ENCODE results near the gene TBC1D9. TPM values are rescaled to one million over a fixed set of nuclear protein-coding genes. Genes with fewer than 3 reads are reported as not detected.
"Not testable (repeated sequence)": the region's sequence is repeated elsewhere in the genome, so short reads cannot be mapped to it uniquely, and the experiment has no call there.

TBC1D9 gene
- total RNA-seq, 1 donor from 2014 or later, result 22.4 TPM

DNA sequence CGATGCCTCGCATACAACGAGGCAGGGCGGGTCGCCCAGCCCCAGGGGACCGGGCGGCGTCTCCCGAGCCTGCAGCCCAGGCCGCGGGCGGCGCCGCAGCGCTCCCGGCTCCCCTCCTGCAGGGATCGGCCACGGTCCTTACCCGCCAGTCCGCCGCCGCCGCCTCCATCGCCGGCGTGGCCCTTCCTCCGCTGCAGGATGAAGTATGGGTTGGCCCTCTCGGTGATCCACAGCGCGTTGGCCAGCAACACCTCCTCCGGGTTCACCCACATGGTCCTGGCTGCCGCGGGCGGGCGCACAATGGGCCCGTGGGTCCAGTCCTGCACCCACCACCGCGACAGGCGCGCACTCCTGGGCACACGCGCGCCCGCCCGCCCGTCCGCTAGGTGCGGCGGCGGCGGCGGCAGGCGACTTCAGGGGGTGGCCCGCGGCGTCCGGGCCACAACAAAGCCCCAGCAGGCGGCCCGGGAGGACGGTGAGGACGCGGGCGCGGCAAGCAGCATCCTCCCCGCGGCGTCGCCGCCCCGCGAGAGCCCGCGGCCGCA lies 339 bp downstream of the TBC1D9 start:
- H3K4me3 ChIP-seq (ENCODE audit: low read length in 3 of 3), result peak overlapping the region; percentile 72 to 83 (median 80)
- no peaks in the 10 kb centered on the region for H3K9me3 ChIP-seq (ENCODE audit: control insufficient read depth in 3 of 3, low read length in 3 of 3)
- H3K27me3 ChIP-seq (ENCODE audit: control insufficient read depth in 3 of 3, insufficient read depth in 3 of 3, low read length in 3 of 3), result peaks cover 0 to 27% (median 4%) of the 10 kb centered on the region in 3 donors
- H3K36me3 ChIP-seq (ENCODE audit: control insufficient read depth in 3 of 3, insufficient read depth in 3 of 3, low read length in 3 of 3), result no peaks in the 10 kb centered on the region
- peak overlapping the region; percentile 77 to 82 (median 79) for H3K9ac ChIP-seq (ENCODE audit: low read depth in 1 of 3, low read length in 3 of 3)
- H3K27ac ChIP-seq (ENCODE audit: low read depth, low read length), result peak overlapping the region; percentile 90
- peaks cover 5 to 16% (median 7%) of the 10 kb centered on the region in 3 donors for H3K4me1 ChIP-seq (ENCODE audit: control insufficient read depth in 3 of 3, insufficient read depth in 3 of 3, low read length in 3 of 3)

DNA sequence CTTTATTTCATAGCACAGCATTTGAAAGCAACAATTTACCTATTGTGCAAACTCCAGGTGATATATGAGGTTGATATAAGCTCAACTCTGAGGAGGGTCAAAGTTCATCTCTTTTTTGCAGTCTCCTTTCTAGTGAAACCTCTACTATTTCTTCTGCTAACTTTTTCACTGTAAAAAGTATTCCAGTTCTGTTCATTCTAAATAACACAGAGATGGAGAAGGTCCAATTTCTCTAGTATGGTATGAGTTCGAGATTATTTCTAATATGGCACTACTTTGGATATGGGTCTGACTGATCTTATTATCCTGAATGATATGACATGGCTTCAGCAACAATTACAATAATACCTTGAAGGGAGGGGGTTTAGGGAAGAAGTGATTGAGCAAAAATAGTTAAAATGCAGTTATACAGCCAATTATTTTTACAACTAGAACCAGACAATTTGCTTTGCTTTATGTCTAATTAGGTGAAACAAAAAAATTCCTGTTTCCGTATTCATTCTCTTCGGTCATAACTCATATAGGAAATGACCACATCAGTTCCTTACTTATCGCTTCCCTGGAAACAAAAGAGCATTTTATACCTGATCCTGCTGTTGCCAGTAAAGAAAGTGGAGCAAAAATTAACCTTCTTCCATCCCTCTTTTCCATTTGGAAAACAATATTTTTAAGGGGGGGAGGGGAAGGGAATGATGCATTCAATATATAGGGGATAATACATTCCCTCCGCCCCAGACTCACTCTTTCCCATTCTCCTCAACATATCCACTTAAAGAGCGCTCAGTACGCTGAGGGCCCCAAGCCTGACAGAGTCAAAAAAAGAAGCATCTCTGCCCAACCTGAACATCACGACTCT lies 1.0 kb downstream of the TBC1D9 start:
- Histone ChIP-seq H3K4me1 (ENCODE audit: control insufficient read depth in 3 of 3, insufficient read depth in 3 of 3, low read length in 3 of 3) (peaks cover 5 to 16% (median 7%) of the 10 kb centered on the region in 3 donors), H3K4me3 (ENCODE audit: low read length in 3 of 3) (peak overlapping the region; percentile 71 to 83 (median 80)), H3K27ac (ENCODE audit: low read depth, low read length) (peak overlapping the region; percentile 90), H3K36me3 (ENCODE audit: control insufficient read depth in 3 of 3, insufficient read depth in 3 of 3, low read length in 3 of 3) (no peaks in the 10 kb centered on the region), H3K9me3 (ENCODE audit: control insufficient read depth in 3 of 3, low read length in 3 of 3) (no peaks in the 10 kb centered on the region), H3K9ac (ENCODE audit: low read depth in 1 of 3, low read length in 3 of 3) (peak overlapping the region; percentile 67 to 82 (median 79)), H3K27me3 (ENCODE audit: control insufficient read depth in 3 of 3, insufficient read depth in 3 of 3, low read length in 3 of 3) (peaks cover 0 to 27% (median 4%) of the 10 kb centered on the region in 3 donors)

- H3K27me3 ChIP-seq (ENCODE audit: control insufficient read depth in 3 of 3, insufficient read depth in 3 of 3, low read length in 3 of 3), result peaks cover 0 to 27% (median 4%) of the 10 kb centered on the region in 3 donors
- no peak overlapping the region for H3K9ac ChIP-seq (ENCODE audit: low read depth in 1 of 3, low read length in 3 of 3)
- H3K27ac ChIP-seq (ENCODE audit: low read depth, low read length), result no peak overlapping the region
- H3K4me3 ChIP-seq (ENCODE audit: low read length in 3 of 3), result no peak overlapping the region
- peaks cover 0 to 2% (median 0%) of the 10 kb centered on the region in 3 donors for H3K9me3 ChIP-seq (ENCODE audit: control insufficient read depth in 3 of 3, low read length in 3 of 3)
- peaks cover 5 to 16% (median 7%) of the 10 kb centered on the region in 3 donors for H3K4me1 ChIP-seq (ENCODE audit: control insufficient read depth in 3 of 3, insufficient read depth in 3 of 3, low read length in 3 of 3)
- no peaks in the 10 kb centered on the region for H3K36me3 ChIP-seq (ENCODE audit: control insufficient read depth in 3 of 3, insufficient read depth in 3 of 3, low read length in 3 of 3)
Observed at GRCh38 chr4:140753329-140753728, 2.9 kb downstream of the TBC1D9 start.

GRCh38 chr4:140752291-140753068 lies 3.7 kb downstream of the TBC1D9 start:
- H3K9me3 ChIP-seq (ENCODE audit: control insufficient read depth in 3 of 3, low read length in 3 of 3), result peaks cover 0 to 4% (median 0%) of the 10 kb centered on the region in 3 donors
- no peak overlapping the region for H3K9ac ChIP-seq (ENCODE audit: low read depth in 1 of 3, low read length in 3 of 3)
- H3K27me3 ChIP-seq (ENCODE audit: control insufficient read depth in 3 of 3, insufficient read depth in 3 of 3, low read length in 3 of 3), result peaks cover 0 to 27% (median 4%) of the 10 kb centered on the region in 3 donors
- H3K4me3 ChIP-seq (ENCODE audit: low read length in 3 of 3), result no peak overlapping the region
- H3K27ac ChIP-seq (ENCODE audit: low read depth, low read length), result no peak overlapping the region
- H3K36me3 ChIP-seq (ENCODE audit: control insufficient read depth in 3 of 3, insufficient read depth in 3 of 3, low read length in 3 of 3), result no peaks in the 10 kb centered on the region
- H3K4me1 ChIP-seq (ENCODE audit: control insufficient read depth in 3 of 3, insufficient read depth in 3 of 3, low read length in 3 of 3), result peaks cover 5 to 16% (median 7%) of the 10 kb centered on the region in 3 donors

- Histone ChIP-seq H3K9me3 (ENCODE audit: control insufficient read depth in 3 of 3, low read length in 3 of 3) (peaks cover 0 to 4% (median 0%) of the 10 kb centered on the region in 3 donors), H3K36me3 (ENCODE audit: control insufficient read depth in 3 of 3, insufficient read depth in 3 of 3, low read length in 3 of 3) (no peaks in the 10 kb centered on the region), H3K9ac (ENCODE audit: low read depth in 1 of 3, low read length in 3 of 3) (no peak overlapping the region), H3K27ac (ENCODE audit: low read depth, low read length) (no peak overlapping the region), H3K4me3 (ENCODE audit: low read length in 3 of 3) (no peak overlapping the region), H3K4me1 (ENCODE audit: control insufficient read depth in 3 of 3, insufficient read depth in 3 of 3, low read length in 3 of 3) (peaks cover 0 to 2% (median under 1%) of the 10 kb centered on the region in 3 donors), H3K27me3 (ENCODE audit: control insufficient read depth in 3 of 3, insufficient read depth in 3 of 3, low read length in 3 of 3) (peaks cover 0 to 19% (median 4%) of the 10 kb centered on the region in 3 donors)
Observed at GRCh38 chr4:140750470-140750869, 5.7 kb downstream of the TBC1D9 start.

- peaks cover 0 to 6% (median 0%) of the 10 kb centered on the region in 3 donors for H3K27me3 ChIP-seq (ENCODE audit: control insufficient read depth in 3 of 3, insufficient read depth in 3 of 3, low read length in 3 of 3)
- H3K36me3 ChIP-seq (ENCODE audit: control insufficient read depth in 3 of 3, insufficient read depth in 3 of 3, low read length in 3 of 3), result no peaks in the 10 kb centered on the region
- H3K4me3 ChIP-seq (ENCODE audit: low read length in 3 of 3), result no peak overlapping the region
- peaks cover 0 to 4% (median 0%) of the 10 kb centered on the region in 3 donors for H3K9me3 ChIP-seq (ENCODE audit: control insufficient read depth in 3 of 3, low read length in 3 of 3)
- no peaks in the 10 kb centered on the region for H3K4me1 ChIP-seq (ENCODE audit: control insufficient read depth in 3 of 3, insufficient read depth in 3 of 3, low read length in 3 of 3)
- H3K9ac ChIP-seq (ENCODE audit: low read depth in 1 of 3, low read length in 3 of 3), result no peak overlapping the region
- no peak overlapping the region for H3K27ac ChIP-seq (ENCODE audit: low read depth, low read length)
Observed at GRCh38 chr4:140748171-140748570, 8.0 kb downstream of the TBC1D9 start.

- not testable (repeated sequence) for H3K4me3 ChIP-seq (ENCODE audit: low read length in 3 of 3); H3K9ac ChIP-seq (ENCODE audit: low read depth in 1 of 3, low read length in 3 of 3); H3K9me3 ChIP-seq (ENCODE audit: control insufficient read depth in 3 of 3, low read length in 3 of 3); H3K27ac ChIP-seq (ENCODE audit: low read depth, low read length); H3K27me3 ChIP-seq (ENCODE audit: control insufficient read depth in 3 of 3, insufficient read depth in 3 of 3, low read length in 3 of 3); H3K36me3 ChIP-seq (ENCODE audit: control insufficient read depth in 3 of 3, insufficient read depth in 3 of 3, low read length in 3 of 3); H3K4me1 ChIP-seq (ENCODE audit: control insufficient read depth in 3 of 3, insufficient read depth in 3 of 3, low read length in 3 of 3)
Observed at GRCh38 chr4:140746546-140746945, 9.6 kb downstream of the TBC1D9 start.

DNA sequence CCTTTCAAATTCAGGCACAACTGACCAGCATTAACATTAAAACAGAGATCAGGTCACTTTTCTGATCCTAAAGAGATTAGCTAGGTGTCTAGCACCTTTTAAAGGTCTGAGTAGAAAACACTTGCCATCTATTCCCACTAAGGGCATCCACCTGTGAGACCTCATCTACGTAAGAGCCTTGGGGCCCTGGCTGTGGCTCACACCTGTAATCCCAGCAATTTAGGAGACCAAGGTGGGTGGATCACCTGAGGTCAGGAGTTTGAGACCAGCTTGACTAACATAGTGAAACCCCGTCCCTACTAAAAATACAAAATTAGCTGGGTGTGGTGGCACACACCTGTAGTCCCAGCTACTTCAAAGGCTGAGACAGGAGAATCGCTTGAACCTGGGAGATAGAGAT lies 11.8 kb downstream of the TBC1D9 start:
- H3K4me3 ChIP-seq (ENCODE audit: low read length in 3 of 3), result no peak overlapping the region
- H3K9ac ChIP-seq (ENCODE audit: low read depth in 1 of 3, low read length in 3 of 3), result no peak overlapping the region
- H3K27ac ChIP-seq (ENCODE audit: low read depth, low read length), result no peak overlapping the region
- H3K9me3 ChIP-seq (ENCODE audit: control insufficient read depth in 3 of 3, low read length in 3 of 3), result peaks cover 0 to 4% (median 0%) of the 10 kb centered on the region in 3 donors
- no peaks in the 10 kb centered on the region for H3K27me3 ChIP-seq (ENCODE audit: control insufficient read depth in 3 of 3, insufficient read depth in 3 of 3, low read length in 3 of 3)
- peaks cover 0 to 4% (median 4%) of the 10 kb centered on the region in 3 donors for H3K4me1 ChIP-seq (ENCODE audit: control insufficient read depth in 3 of 3, insufficient read depth in 3 of 3, low read length in 3 of 3)
- no peaks in the 10 kb centered on the region for H3K36me3 ChIP-seq (ENCODE audit: control insufficient read depth in 3 of 3, insufficient read depth in 3 of 3, low read length in 3 of 3)

GRCh38 chr4:140743194-140743931 lies 12.8 kb downstream of the TBC1D9 start:
- no peak overlapping the region for H3K9ac ChIP-seq (ENCODE audit: low read depth in 1 of 3, low read length in 3 of 3)
- no peak overlapping the region for H3K27ac ChIP-seq (ENCODE audit: low read depth, low read length)
- peaks cover 0 to 4% (median 4%) of the 10 kb centered on the region in 3 donors for H3K4me1 ChIP-seq (ENCODE audit: control insufficient read depth in 3 of 3, insufficient read depth in 3 of 3, low read length in 3 of 3)
- H3K4me3 ChIP-seq (ENCODE audit: low read length in 3 of 3), result no peak overlapping the region
- no peaks in the 10 kb centered on the region for H3K36me3 ChIP-seq (ENCODE audit: control insufficient read depth in 3 of 3, insufficient read depth in 3 of 3, low read length in 3 of 3)
- H3K9me3 ChIP-seq (ENCODE audit: control insufficient read depth in 3 of 3, low read length in 3 of 3), result peaks cover 0 to 2% (median 0%) of the 10 kb centered on the region in 3 donors
- no peaks in the 10 kb centered on the region for H3K27me3 ChIP-seq (ENCODE audit: control insufficient read depth in 3 of 3, insufficient read depth in 3 of 3, low read length in 3 of 3)

All from skeletal muscle tissue (tissue), 4 donors.